Neural progenitor cell (in vitro differentiated cells): Measurements from ENCODE around the gene COL9A2.

Experiments
- EZH2 ChIP-seq: fragments of 200-600 bp; sonication (generic); IDR thresholded peaks from 2 replicates; pipeline ENCODE4 v1.6.1; 2017; ENCODE audit warnings: antibody characterized with exemption, mild to moderate bottlenecking, moderate library complexity
- EZH2phosphoT487 ChIP-seq: fragments of 200-600 bp; sonication (generic); IDR thresholded peaks from 2 replicates; pipeline ENCODE4 v1.6.1; 2017; ENCODE audit warnings: antibody characterized with exemption
- TF ChIP-seq, protein P1 (sequence below): fragments of 200-600 bp; sonication (generic); IDR thresholded peaks from 2 replicates; pipeline ENCODE4 v1.5.1; 2017; ENCODE audit warnings: antibody characterized with exemption, mild to moderate bottlenecking

GRCh38 chr1:40300651-40301050, 16.4 kb downstream of the COL9A2 start:
- TF ChIP-seq, protein P1, sequence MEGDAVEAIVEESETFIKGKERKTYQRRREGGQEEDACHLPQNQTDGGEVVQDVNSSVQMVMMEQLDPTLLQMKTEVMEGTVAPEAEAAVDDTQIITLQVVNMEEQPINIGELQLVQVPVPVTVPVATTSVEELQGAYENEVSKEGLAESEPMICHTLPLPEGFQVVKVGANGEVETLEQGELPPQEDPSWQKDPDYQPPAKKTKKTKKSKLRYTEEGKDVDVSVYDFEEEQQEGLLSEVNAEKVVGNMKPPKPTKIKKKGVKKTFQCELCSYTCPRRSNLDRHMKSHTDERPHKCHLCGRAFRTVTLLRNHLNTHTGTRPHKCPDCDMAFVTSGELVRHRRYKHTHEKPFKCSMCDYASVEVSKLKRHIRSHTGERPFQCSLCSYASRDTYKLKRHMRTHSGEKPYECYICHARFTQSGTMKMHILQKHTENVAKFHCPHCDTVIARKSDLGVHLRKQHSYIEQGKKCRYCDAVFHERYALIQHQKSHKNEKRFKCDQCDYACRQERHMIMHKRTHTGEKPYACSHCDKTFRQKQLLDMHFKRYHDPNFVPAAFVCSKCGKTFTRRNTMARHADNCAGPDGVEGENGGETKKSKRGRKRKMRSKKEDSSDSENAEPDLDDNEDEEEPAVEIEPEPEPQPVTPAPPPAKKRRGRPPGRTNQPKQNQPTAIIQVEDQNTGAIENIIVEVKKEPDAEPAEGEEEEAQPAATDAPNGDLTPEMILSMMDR = no peak
- no peak for TF ChIP-seq EZH2
- TF ChIP-seq EZH2phosphoT487 = no peak
